Endothelial cell of umbilical vein (primary cell): ENCODE measurements around the gene FHIP2A. TPM values are rescaled to one million over a fixed set of nuclear protein-coding genes. Genes with fewer than 3 reads are reported as not detected.

Source experiments
- BruUV-seq: library from RNA; stranded (reverse); fragments of 400-500 nt; replicated peaks from 2 replicates; lab custom pipeline; 2021; lab: Mats Ljungman, UMichigan
- CTCF ChIA-PET: fragments of 300-600, 350-600 bp; sonication (Branson Sonifier 250); formaldehyde crosslinking; loops from one replicate; lab custom pipeline; 2021; ENCODE audit warnings: antibody characterized with exemption, inconsistent platforms; lab: Charles Lee
- POLR2A ChIA-PET: fragments of 300-600, 350-600 bp; sonication (Branson Sonifier 250); formaldehyde crosslinking; loops from one replicate; lab custom pipeline; 2021; ENCODE audit warnings: antibody characterized with exemption, inconsistent platforms; lab: Charles Lee
- DNase-seq: peaks from one replicate; pipeline ENCODE4 v3.0.0-alpha.2; 2011; ENCODE audit warnings: low read depth, low spot score
- FAIRE-seq: peaks from 2 replicates; lab custom pipeline; 2011; peaks lifted over from hg19 to GRCh38; lab: Jason Lieb, UNC
- H2AFZ ChIP-seq: 2 replicates; pipeline ENCODE4 v1.6.0; 2012; ENCODE audit warnings: low read depth, low read length, control low read depth, inconsistent platforms
- H3K27ac ChIP-seq: 2 replicates; pipeline ENCODE4 v1.5.1; 2011; ENCODE audit warnings: low read depth, mild to moderate bottlenecking, control low read depth, low read length, moderate library complexity; ENCODE audit not compliant: insufficient read depth
- H3K27me3 ChIP-seq, 2 experiments: 2 replicates each; pipeline versions ENCODE4 v1.6.0 to v1.6.1; 2011; ENCODE audit warnings: low read length in 2 of 2, mixed read lengths in 1 of 2; ENCODE audit not compliant: control insufficient read depth in 2 of 2, insufficient read depth in 2 of 2
- H3K36me3 ChIP-seq, 2 experiments: 2 replicates in 1 of 2; 3 replicates in 1 of 2; pipeline ENCODE4 v1.5.1; 2011; ENCODE audit warnings: low read length in 2 of 2, mild to moderate bottlenecking in 1 of 2, moderate library complexity in 1 of 2; ENCODE audit not compliant: control insufficient read depth in 2 of 2, insufficient read depth in 2 of 2; ENCODE audit errors: extremely low read depth in 1 of 2
- H3K4me1 ChIP-seq: 3 replicates; pipeline ENCODE4 v1.5.1; 2011; ENCODE audit warnings: mild to moderate bottlenecking, low read length; ENCODE audit not compliant: control insufficient read depth, insufficient read depth; ENCODE audit errors: extremely low read depth
- H3K4me2 ChIP-seq: 2 replicates; pipeline ENCODE4 v1.6.1; 2011; ENCODE audit warnings: low read length, control low read depth, mixed read lengths; ENCODE audit not compliant: insufficient read depth
- H3K4me3 ChIP-seq, 3 experiments: fragments of 200-600 bp in 1 of 3; sonication (generic), shearing (Covaris generic) in 1 of 3; replicated peaks in 1 of 3; 2 replicates each; pipeline ENCODE4 v1.5.1; 2011 to 2016; ENCODE audit warnings: control low read depth in 3 of 3, low read length in 3 of 3, mild to moderate bottlenecking in 2 of 3, inconsistent platforms in 1 of 3, low read depth in 1 of 3, moderate library complexity in 1 of 3; ENCODE audit not compliant: insufficient read depth in 1 of 3
- H3K79me2 ChIP-seq: 2 replicates; pipeline ENCODE4 v1.6.0; 2012; ENCODE audit warnings: low read length, inconsistent platforms; ENCODE audit not compliant: control insufficient read depth, insufficient read depth
- H3K9ac ChIP-seq: replicated peaks from 2 replicates; pipeline ENCODE3; 2011; ENCODE audit warnings: low read length, control low read depth; ENCODE audit not compliant: insufficient read depth; ENCODE audit errors: extremely low read depth
- H3K9me1 ChIP-seq: replicated peaks from 3 replicates; pipeline ENCODE4 v1.6.0; 2011; ENCODE audit warnings: mild to moderate bottlenecking, low read length; ENCODE audit not compliant: control insufficient read depth, insufficient read depth; ENCODE audit errors: extremely low read depth
- H3K9me3 ChIP-seq: replicated peaks from 2 replicates; pipeline ENCODE4 v1.5.1; 2012; ENCODE audit warnings: low read length, inconsistent platforms; ENCODE audit not compliant: control insufficient read depth, insufficient read depth
- H4K20me1 ChIP-seq: replicated peaks from 2 replicates; pipeline ENCODE3; 2011; ENCODE audit warnings: mild to moderate bottlenecking, low read length; ENCODE audit not compliant: control insufficient read depth, insufficient read depth; ENCODE audit errors: extremely low read depth
- CTCF ChIP-seq, 2 donors: IDR thresholded peaks; 1 replicate in 1 of 2; 2 replicates in 1 of 2; pipeline ENCODE4 v1.5.1; 2011; ENCODE audit warnings: low read length in 2 of 2, mild to moderate bottlenecking in 2 of 2, moderate library complexity in 2 of 2, control low read depth in 1 of 2, inconsistent platforms in 1 of 2, low read depth in 1 of 2; ENCODE audit not compliant: insufficient read depth in 1 of 2; ENCODE audit errors: extremely low read depth in 1 of 2
- EZH2 ChIP-seq: IDR thresholded peaks from 2 replicates; pipeline ENCODE4 v1.6.1; 2012; ENCODE audit warnings: borderline replicate concordance, low read depth, mild to moderate bottlenecking, moderate library complexity, low read length, inconsistent platforms; ENCODE audit not compliant: severe bottlenecking
- FOS ChIP-seq: IDR thresholded peaks from 2 replicates; pipeline ENCODE4 v1.6.1; 2011; ENCODE audit warnings: mild to moderate bottlenecking, low read length, moderate library complexity, borderline replicate concordance; ENCODE audit not compliant: insufficient read depth
- GATA2 ChIP-seq: IDR thresholded peaks from 2 replicates; pipeline ENCODE4 v1.7.0; 2011; ENCODE audit warnings: low read depth, mild to moderate bottlenecking, moderate library complexity, mixed read lengths, low read length; ENCODE audit not compliant: insufficient read length, insufficient read depth
- JUN ChIP-seq: IDR thresholded peaks from 2 replicates; pipeline ENCODE4 v1.6.1; 2011; ENCODE audit warnings: borderline replicate concordance, low read depth; ENCODE audit not compliant: insufficient read length, insufficient read depth
- MAX ChIP-seq: IDR thresholded peaks from 2 replicates; pipeline ENCODE4 v1.6.1; 2011; ENCODE audit not compliant: insufficient read depth, insufficient read length
- MYC ChIP-seq: IDR thresholded peaks from one replicate; pipeline ENCODE4 v1.6.1; 2011; ENCODE audit warnings: mild to moderate bottlenecking, low read depth, low read length
- POLR2AphosphoS5 ChIP-seq: IDR thresholded peaks from 2 replicates; pipeline ENCODE4 v1.6.1; 2012; ENCODE audit warnings: low read depth, mild to moderate bottlenecking, control low read depth, low read length, moderate library complexity; ENCODE audit not compliant: insufficient read depth
- dilution Hi-C: fragments of 300-500 bp; cut with MboI; formaldehyde crosslinking; loops from one replicate; pipeline ENCODE4 v1.15.0; 2019; ENCODE audit warnings: low sequenced_read_pairs; ENCODE audit not compliant: extremely low pct_ligation_motif_present
- intact Hi-C: fragments of 100-400 bp; cut with micrococcal nuclease; formaldehyde crosslinking; loops from one replicate; pipeline ENCODE4 v1.10.0; 2022
- polyA plus RNA-seq, 4 experiments: library from polyadenylated mRNA; depleted of rRNA in 3 of 4; stranded (reverse) in 3 of 4; unstranded in 1 of 4; fragments of >200 nt; gene quantifications; 2 replicates each; pipeline versions ENCODE4 v1.2.1 to v1.2.3, GENCODE V29; 2011 to 2012; ENCODE audit warnings: missing spikeins in 1 of 4
- total RNA-seq: library from RNA; stranded (reverse); gene quantifications from 2 replicates; pipeline ENCODE4 v1.2.3, GENCODE V29; 2021

Gene FHIP2A
- total and polyA plus RNA-seq, 2 donors (not counting 3 experiments of a cell fraction or from before 2014, with no cell fraction given): 13.3 to 39.6 TPM

DNA sequence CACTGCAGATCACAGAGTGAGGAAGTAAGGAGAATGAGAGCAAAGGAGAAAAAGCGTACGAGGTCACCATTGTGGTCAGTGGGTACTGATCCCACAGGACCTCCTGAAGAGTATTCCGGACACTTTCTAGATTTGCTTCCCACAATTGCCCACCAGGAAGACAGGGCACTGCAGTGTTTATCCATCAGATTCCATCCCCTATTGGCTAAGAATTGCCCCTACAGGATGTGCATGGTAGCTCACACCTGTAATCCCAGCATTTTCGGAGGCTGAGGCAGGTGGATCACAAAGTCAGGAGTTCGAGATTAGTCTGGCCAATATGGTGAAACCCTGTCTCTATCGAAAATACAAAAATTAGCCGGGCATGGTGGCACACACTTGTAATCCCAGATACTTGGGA is 5.3 kb upstream of the FHIP2A start:
- intact Hi-C loops: no loop called here
- no TSS peak for BruUV-seq

GRCh38 chr10:114819322-114819721 is 2.3 kb upstream of the FHIP2A start:
- intact Hi-C loops (no loop called here), dilution Hi-C loops (no loop called here)
- BruUV-seq: no TSS peak
- H4K20me1 ChIP-seq: peaks cover under 1% of the 10 kb centered on the region
- peaks cover 27% of the 10 kb centered on the region for H3K79me2 ChIP-seq
- FAIRE-seq (no peak), DNase-seq (no peak)
- peaks cover 14% of the 10 kb centered on the region for H3K4me1 ChIP-seq
- H3K36me3 ChIP-seq: no peaks in the 10 kb centered on the region
- H3K27ac ChIP-seq: no peak overlapping the region
- ChIA-PET CTCF (no interaction called here), POLR2A (no interaction called here)
- no peak overlapping the region for H3K4me2 ChIP-seq
- TF ChIP-seq MYC (no peak), CTCF (IDR thresholded peaks at IDR 0.05; ENCODE audit: extremely low read depth in 1 of 2, insufficient read depth in 1 of 2, low read depth in 1 of 2, low read length in 2 of 2) (no peak), EZH2 (no peak), GATA2 (no peak), FOS (no peak), POLR2AphosphoS5 (no peak), MAX (no peak), JUN (no peak)
- H3K9me3 ChIP-seq: no peaks in the 10 kb centered on the region
- H2AFZ ChIP-seq: no peak overlapping the region
- no peaks in the 10 kb centered on the region for H3K9me1 ChIP-seq
- H3K4me3 ChIP-seq: no peak overlapping the region
- H3K27me3 ChIP-seq: no peaks in the 10 kb centered on the region
- no peak overlapping the region for H3K9ac ChIP-seq

More for the DNA sequence above, 5.3 kb upstream of the FHIP2A start:
- ChIA-PET CTCF (no interaction called here), POLR2A (no interaction called here)
- dilution Hi-C loops: no loop called here
- Histone ChIP-seq H3K4me3 (no peak overlapping the region), H3K4me1 (peaks cover 5% of the 10 kb centered on the region), H4K20me1 (no peaks in the 10 kb centered on the region), H3K9me1 (no peaks in the 10 kb centered on the region), H3K27ac (no peak overlapping the region), H3K36me3 (no peaks in the 10 kb centered on the region), H3K9me3 (no peaks in the 10 kb centered on the region), H2AFZ (no peak overlapping the region), H3K79me2 (no peaks in the 10 kb centered on the region), H3K27me3 (no peaks in the 10 kb centered on the region), H3K4me2 (no peak overlapping the region), H3K9ac (no peak overlapping the region)
- DNase-seq: no peak
- FAIRE-seq: no peak
- TF ChIP-seq MYC: no peak
